Measurements from ENCODE around the gene BTBD7. TPM values are rescaled to one million over a fixed set of nuclear protein-coding genes. Genes with fewer than 3 reads are reported as not detected.

Gene BTBD7
- total and polyA plus RNA-seq, 2 of the 4 experiments (the other 2 are of a cell fraction), result 11.9 to 30.5 TPM

DNA sequence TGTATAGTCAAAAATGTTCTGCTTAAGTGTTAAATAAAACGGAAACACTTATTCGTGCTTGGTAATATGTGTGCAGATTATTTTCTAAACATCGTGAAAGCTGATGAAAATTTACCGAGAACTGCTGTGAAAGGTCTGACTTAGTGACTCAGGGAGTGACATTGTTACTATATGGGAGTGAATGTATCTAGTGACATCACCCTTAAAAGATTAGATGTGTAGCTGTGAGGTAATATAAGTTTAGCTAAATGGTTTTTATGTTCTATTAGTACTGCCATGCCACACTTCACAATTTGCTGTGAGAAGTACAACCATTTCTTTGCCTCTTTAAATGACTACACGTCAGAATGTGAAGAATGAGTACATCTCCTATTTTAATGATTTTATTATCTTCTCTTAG lies 15.5 kb upstream of the BTBD7 start:
- no peak overlapping the region for H2BK15ac ChIP-seq (ENCODE audit: low read depth, low read length)
- H3K14ac ChIP-seq (replicated peaks; ENCODE audit: low read depth, low read length), result no peak overlapping the region
- H3K23ac ChIP-seq (ENCODE audit: low read depth, low read length), result no peak overlapping the region
- H4K5ac ChIP-seq (ENCODE audit: low read depth, low read length), result no peak overlapping the region
- no peak overlapping the region for H3K9ac ChIP-seq (ENCODE audit: low read depth, low read length)
- H3K4me2 ChIP-seq (ENCODE audit: low read depth, low read length), result no peak overlapping the region
- no TSS peak for BruUV-seq (replicated peaks)
- no peak overlapping the region for H2BK5ac ChIP-seq (ENCODE audit: low read depth, low read length, poor library complexity, severe bottlenecking)
- POLR2A ChIA-PET (ENCODE audit: unreplicated experiment), result no interaction called here
- H3K4me3 ChIP-seq (ENCODE audit: insufficient read depth, low read depth, low read length), result no peak overlapping the region
- no peaks in the 10 kb centered on the region for H3K4me1 ChIP-seq (ENCODE audit: control insufficient read depth, insufficient read depth, low read length)
- no peak overlapping the region for H2AK9ac ChIP-seq (replicated peaks; ENCODE audit: low read depth, low read length, poor library complexity)
- H3K4ac ChIP-seq (ENCODE audit: low read depth, low read length), result no peak overlapping the region
- in situ Hi-C loops (cut with MboI; ENCODE audit: low sequenced_read_pairs) (no loop called here), dilution Hi-C loops (cut with HindIII; ENCODE audit: low sequenced_read_pairs, unreplicated experiment) (no loop called here), intact Hi-C loops (cut with micrococcal nuclease) (loop anchor here (10.0 kb wide), 1 partner anchor 107 kb away; no protein-coding TSS in a partner anchor)
- no peaks in the 10 kb centered on the region for H3K9me3 ChIP-seq (ENCODE audit: control insufficient read depth, insufficient read depth, low read length)
- no peak overlapping the region for H2BK120ac ChIP-seq (ENCODE audit: low read depth, low read length)
- H2AK5ac ChIP-seq (ENCODE audit: low read depth, low read length), result no peak overlapping the region
- H2BK20ac ChIP-seq (ENCODE audit: low read depth, low read length), result no peak overlapping the region
- TF ChIP-seq RCOR1 (IDR thresholded peaks at IDR 0.05; ENCODE audit: insufficient replicate concordance, low read length), result no peak
- TF ChIP-seq CEBPB (IDR thresholded peaks at IDR 0.05; ENCODE audit: low read depth, low read length), result no peak
- no peak for TF ChIP-seq SMC3 (IDR thresholded peaks at IDR 0.05; ENCODE audit: low read depth, low read length)
- ATAC-seq (ENCODE audit: low read depth) (no peak), DNase-seq (no peak)
- H4K8ac ChIP-seq (ENCODE audit: low read depth in 2 of 2, low read length in 2 of 2), result no peak overlapping the region
- no peak overlapping the region for H2AFZ ChIP-seq (replicated peaks; ENCODE audit: low read length, poor library complexity)
- no peaks in the 10 kb centered on the region for H3K79me1 ChIP-seq (ENCODE audit: low read depth in 1 of 2, low read length in 2 of 2)
- no peaks in the 10 kb centered on the region; the same call in 1 of the 2 replicates for H3K27me3 ChIP-seq (ENCODE audit: control insufficient read depth, insufficient read depth, low read length)
- no peak overlapping the region for H3K27ac ChIP-seq (ENCODE audit: insufficient read depth, low read length)
- no peaks in the 10 kb centered on the region for H3K36me3 ChIP-seq (ENCODE audit: control insufficient read depth, insufficient read depth, low read length)
- H3K56ac ChIP-seq (ENCODE audit: extremely low read depth, insufficient read depth, low read length), result no peak overlapping the region
- 100% methylated on average over 3 of the region's 5 CpGs; no CpG with 5 or more reads in 1 of the 2 experiments for WGBS, 2 experiments (ENCODE audit: extremely low coverage in 2 of 2, insufficient read length in 1 of 2)
- CTCF ChIA-PET, result no interaction called here
- no peak overlapping the region for H4K91ac ChIP-seq (ENCODE audit: insufficient read depth, low read depth, low read length)
- no peaks in the 10 kb centered on the region for H4K20me1 ChIP-seq (ENCODE audit: insufficient read depth, low read length)
- no peaks in the 10 kb centered on the region for H3K9me1 ChIP-seq (ENCODE audit: insufficient read depth, low read length)
- H3K18ac ChIP-seq (ENCODE audit: low read depth, low read length), result no peak overlapping the region

Data from IMR-90 (cell line).